ENCODE measurements around the gene KLHL33. TPM values are rescaled to one million over a fixed set of nuclear protein-coding genes. Genes with fewer than 3 reads are reported as not detected.

Gene KLHL33
- total RNA-seq, 2 experiments from 2014 or later, result 3.4 to 3.6 TPM

DNA sequence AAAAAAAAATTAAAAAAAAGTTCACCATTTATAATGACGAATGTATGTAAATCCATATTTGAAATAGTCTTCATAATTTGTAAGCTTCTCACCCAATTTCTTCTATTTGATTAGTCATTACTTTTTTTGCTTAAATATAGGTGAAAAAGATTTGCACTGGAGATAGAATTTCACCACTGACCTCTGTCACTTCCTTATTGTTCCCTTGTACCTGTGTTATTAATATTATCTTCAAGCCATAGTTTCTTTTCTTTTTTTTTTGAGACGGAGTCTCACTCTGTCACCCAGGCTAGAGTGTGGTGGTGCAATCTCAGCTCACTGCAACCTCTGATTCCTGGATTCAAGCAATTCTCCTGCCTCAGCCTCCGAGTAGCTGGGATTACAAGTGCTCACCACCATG is 38.5 kb downstream of the KLHL33 start:
- Mint-ChIP-seq H3K9me3 (no peaks in the 10 kb centered on the region), H3K36me3 (peaks cover 25% of the 10 kb centered on the region), H3K4me1 (peaks cover 12% of the 10 kb centered on the region), H3K27ac (no peak overlapping the region), H3K4me3 (no peak overlapping the region), H3K27me3 (no peaks in the 10 kb centered on the region)
- no peak for DNase-seq
- POLR2A ChIA-PET, result no interaction called here
- no peak for ATAC-seq (ENCODE audit: low read depth)

DNA sequence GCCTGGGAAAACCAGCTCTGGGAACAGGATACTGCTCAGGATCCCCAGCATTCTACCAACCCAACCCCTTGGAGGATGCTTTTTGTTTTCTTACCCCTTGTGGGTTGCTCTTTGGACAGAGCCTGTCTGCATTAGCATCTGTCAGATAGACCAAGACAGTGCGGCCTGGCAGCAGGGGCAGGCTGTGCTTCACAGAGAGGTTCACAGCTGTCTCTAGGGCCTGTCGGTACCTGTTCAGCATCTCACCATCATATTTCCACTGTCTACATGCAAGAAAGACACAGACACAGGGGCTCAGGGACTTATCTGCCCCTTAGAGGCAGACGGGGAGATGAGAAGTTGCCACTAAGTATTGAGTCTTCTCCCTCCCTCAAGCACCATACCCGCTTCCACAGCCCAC is 44.5 kb downstream of the KLHL33 start:
- H3K36me3 Mint-ChIP-seq, result peaks cover 21% of the 10 kb centered on the region
- no peak for DNase-seq
- H3K4me1 Mint-ChIP-seq, result peaks cover 4% of the 10 kb centered on the region
- no peaks in the 10 kb centered on the region for H3K9me3 Mint-ChIP-seq
- H3K27me3 Mint-ChIP-seq, result no peaks in the 10 kb centered on the region
- H3K4me3 Mint-ChIP-seq, result no peak overlapping the region
- ATAC-seq (ENCODE audit: low read depth), result no peak
- POLR2A ChIA-PET, result no interaction called here
- H3K27ac Mint-ChIP-seq, result no peak overlapping the region

DNA sequence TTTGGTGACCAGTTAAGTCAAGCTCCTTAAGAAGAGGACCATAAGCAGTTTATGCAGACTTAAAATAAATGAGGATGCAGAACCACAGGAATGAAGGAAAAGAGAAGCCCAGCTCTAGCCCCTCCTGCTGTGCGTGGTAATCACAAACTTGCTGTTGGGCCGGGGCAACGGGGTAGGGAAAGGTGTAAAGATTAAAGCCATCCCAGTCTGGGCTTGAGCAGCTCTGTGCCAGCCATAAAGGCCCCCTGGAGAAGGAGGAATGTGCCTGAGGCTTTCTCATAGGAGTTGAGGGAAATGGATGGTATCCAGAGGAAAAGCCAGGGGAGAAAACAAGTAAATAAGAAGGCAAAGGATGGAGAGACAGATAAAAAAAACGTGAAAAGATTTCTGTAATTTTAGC is 47.8 kb downstream of the KLHL33 start:
- Mint-ChIP-seq H3K4me3 (no peak overlapping the region), H3K9me3 (no peaks in the 10 kb centered on the region), H3K4me1 (peaks cover 4% of the 10 kb centered on the region), H3K36me3 (peaks cover 23% of the 10 kb centered on the region), H3K27ac (no peak overlapping the region), H3K27me3 (no peaks in the 10 kb centered on the region)
- POLR2A ChIA-PET, result no interaction called here
- no peak for DNase-seq
- no peak for ATAC-seq (ENCODE audit: low read depth)

DNA sequence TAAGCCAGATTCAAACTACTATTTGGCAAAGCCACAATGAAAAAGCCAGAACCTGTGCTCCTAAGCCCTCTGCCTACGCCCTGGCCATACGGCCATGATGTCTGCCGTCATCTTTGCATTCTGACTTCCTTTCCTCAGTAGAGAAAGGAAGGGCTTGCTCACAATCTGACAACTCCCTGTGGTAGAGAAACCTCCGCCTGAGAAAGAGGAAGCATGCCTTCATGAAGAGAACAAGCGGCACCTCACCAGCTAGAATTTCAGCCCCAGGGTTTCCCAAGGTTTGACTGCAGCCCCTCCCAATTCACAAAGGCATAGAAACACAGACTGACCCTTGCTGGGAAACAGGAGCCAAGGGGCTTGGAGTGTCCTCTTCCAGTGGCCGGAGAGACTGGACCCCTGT is 48.4 kb downstream of the KLHL33 start:
- Mint-ChIP-seq H3K9me3 (no peaks in the 10 kb centered on the region), H3K27ac (no peak overlapping the region), H3K27me3 (no peaks in the 10 kb centered on the region), H3K36me3 (peaks cover 23% of the 10 kb centered on the region), H3K4me3 (no peak overlapping the region), H3K4me1 (peaks cover 4% of the 10 kb centered on the region)
- ATAC-seq (ENCODE audit: low read depth) (no peak), DNase-seq (no peak)
- POLR2A ChIA-PET, result no interaction called here

DNA sequence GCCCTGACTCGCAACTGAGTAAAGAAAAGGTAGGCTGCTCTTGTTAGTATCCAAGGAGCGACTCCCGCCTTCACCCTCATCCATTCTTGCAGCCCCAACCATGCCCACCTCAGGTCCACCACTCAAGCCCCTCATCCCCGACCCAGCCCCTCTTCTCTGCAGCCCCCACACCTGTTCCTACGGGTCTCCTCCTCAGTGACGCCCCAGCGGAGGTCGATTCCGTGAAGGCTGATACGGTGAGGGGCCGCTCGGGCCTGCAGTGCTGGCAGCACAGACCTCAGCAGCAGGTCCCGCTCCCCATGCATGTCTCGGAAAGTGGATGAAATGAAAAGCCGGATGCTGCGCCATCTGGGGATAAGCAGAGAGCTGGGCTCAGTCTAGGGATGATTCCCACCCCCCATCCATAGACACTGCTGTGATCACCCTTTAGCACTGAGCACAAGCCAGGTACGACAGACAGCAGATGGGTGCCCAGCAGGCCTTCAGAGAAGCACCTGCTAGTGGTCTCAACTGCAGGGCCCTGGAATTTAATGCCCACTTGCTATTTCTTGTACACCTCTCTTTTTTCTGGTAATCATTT is 49.6 kb downstream of the KLHL33 start:
- Mint-ChIP-seq H3K36me3 (peaks cover 27% of the 10 kb centered on the region), H3K4me1 (peaks cover 6% of the 10 kb centered on the region), H3K9me3 (no peaks in the 10 kb centered on the region), H3K27ac (no peak overlapping the region), H3K27me3 (no peaks in the 10 kb centered on the region), H3K4me3 (no peak overlapping the region)
- POLR2A ChIA-PET, result no interaction called here
- DNase-seq (no peak), ATAC-seq (ENCODE audit: low read depth) (no peak)

DNA sequence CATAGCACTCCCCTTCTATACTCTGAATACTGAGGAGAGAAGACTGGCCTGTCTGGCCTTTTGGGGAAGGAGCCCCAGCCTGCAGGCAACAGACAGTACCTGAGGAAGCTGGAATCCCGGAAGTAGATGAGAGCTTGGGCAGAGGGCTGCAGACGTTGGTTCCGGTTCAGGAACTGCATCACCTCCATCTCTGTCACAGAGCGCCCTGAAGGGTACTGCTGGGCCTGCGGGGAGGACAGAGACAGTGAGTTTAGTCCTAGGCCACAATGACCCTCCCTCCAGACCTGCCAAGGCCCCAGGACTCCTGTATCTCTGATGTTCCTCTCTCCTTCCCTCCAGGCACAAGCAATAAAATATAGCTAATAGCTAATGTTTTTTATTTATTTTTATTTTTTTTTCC is 51.1 kb downstream of the KLHL33 start:
- Mint-ChIP-seq H3K4me1 (peaks cover 6% of the 10 kb centered on the region), H3K9me3 (no peaks in the 10 kb centered on the region), H3K27me3 (no peaks in the 10 kb centered on the region), H3K36me3 (peaks cover 28% of the 10 kb centered on the region), H3K27ac (no peak overlapping the region), H3K4me3 (no peak overlapping the region)
- POLR2A ChIA-PET, result interaction anchor here (0.7 kb wide), 1 partner anchor 8 kb away, joined by 3 read pairs; no protein-coding TSS in a partner anchor
- no peak for ATAC-seq (ENCODE audit: low read depth)
- no peak for DNase-seq

DNA sequence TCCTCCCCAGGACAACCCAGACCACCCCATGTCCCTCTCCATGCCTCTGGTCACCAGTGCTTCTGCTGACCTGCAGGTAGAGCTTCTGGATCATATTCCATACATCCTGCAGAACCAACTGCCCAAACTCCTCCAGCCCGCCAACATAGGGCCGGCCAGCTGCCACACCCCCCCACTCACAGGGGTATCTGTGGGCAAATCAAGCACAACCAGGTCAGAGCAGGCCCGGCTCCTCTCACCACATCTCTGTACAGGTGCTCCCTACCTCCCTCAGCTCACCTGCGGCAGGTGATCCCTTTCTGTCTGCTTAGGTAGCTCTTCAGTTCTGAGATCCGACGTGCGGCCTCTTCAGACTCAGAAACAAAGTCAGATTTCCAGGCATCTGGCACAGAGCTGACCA is 51.6 kb downstream of the KLHL33 start:
- H3K36me3 Mint-ChIP-seq, result peaks cover 29% of the 10 kb centered on the region
- POLR2A ChIA-PET, result no interaction called here
- DNase-seq (no peak), ATAC-seq (ENCODE audit: low read depth) (no peak)
- H3K27ac Mint-ChIP-seq, result no peak overlapping the region
- H3K9me3 Mint-ChIP-seq, result no peaks in the 10 kb centered on the region
- no peak overlapping the region for H3K4me3 Mint-ChIP-seq
- H3K27me3 Mint-ChIP-seq, result no peaks in the 10 kb centered on the region
- peaks cover 2% of the 10 kb centered on the region for H3K4me1 Mint-ChIP-seq

DNA sequence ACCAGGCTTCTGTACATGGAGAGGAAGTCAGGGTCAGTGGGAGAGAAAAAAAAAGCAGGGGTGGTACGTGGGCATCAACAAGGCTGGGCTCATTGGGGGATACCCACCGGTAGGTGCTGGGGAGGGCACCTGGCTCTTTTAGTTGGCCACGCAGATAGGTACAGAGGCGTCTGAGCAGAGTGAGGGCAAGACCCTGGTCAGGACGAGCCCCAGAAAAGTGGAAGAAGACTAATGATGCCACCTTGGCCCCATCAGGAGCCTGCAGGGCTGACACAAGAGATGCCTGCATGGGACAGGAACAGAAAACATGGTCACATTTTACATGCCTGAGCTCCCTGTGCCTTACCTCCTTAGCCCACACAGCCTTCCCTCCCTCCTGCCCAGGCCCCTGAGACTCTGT is 52.3 kb downstream of the KLHL33 start:
- Mint-ChIP-seq H3K27ac (no peak overlapping the region), H3K4me1 (peaks cover 2% of the 10 kb centered on the region), H3K4me3 (no peak overlapping the region), H3K27me3 (no peaks in the 10 kb centered on the region), H3K36me3 (peaks cover 26% of the 10 kb centered on the region), H3K9me3 (no peaks in the 10 kb centered on the region)
- POLR2A ChIA-PET, result no interaction called here
- no peak for ATAC-seq (ENCODE audit: low read depth)
- no peak for DNase-seq

DNA sequence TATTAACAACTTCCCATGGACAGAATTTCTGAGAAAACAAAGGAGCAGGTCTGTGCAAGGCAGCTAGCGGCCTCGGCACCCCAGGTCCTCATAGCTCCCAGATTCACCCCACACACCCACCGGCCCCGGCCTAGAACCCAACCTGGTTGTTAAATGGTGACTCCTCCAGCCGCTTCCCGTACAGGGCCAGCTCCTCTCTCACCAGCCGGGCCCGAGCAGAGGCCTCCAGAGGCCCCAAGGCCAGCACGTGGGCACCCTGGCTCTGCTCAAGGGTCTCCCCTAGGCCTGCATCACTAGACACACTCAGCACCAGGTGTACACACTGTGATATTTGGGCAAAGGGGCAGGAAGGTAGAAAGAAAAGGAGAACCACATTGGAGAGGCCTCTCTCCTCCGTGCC is 52.9 kb downstream of the KLHL33 start:
- no peak overlapping the region for H3K4me3 Mint-ChIP-seq
- no peaks in the 10 kb centered on the region for H3K27me3 Mint-ChIP-seq
- H3K27ac Mint-ChIP-seq, result no peak overlapping the region
- ATAC-seq (ENCODE audit: low read depth), result no peak
- H3K36me3 Mint-ChIP-seq, result peaks cover 23% of the 10 kb centered on the region
- DNase-seq, result no peak
- peaks cover 2% of the 10 kb centered on the region for H3K4me1 Mint-ChIP-seq
- POLR2A ChIA-PET, result no interaction called here
- H3K9me3 Mint-ChIP-seq, result no peaks in the 10 kb centered on the region

DNA sequence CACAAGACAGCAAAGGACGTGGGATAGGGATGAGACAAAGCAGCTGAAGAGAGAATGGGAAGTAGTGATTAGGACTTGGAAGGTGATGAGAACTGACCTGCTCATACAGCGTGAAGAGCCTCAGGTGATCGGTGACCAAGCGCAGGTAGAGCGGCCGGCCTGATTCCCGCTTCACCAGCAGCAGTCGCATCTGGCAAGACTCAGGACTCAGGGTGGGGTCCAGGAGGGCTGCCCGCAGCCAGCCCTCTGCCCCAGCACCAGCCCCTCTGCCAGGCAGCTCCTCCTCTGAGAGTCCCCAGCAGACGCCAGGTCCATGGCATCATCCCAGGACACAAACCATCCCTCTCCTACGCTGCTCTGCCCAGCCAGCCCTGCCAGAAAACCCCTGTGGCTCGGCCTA is 53.4 kb downstream of the KLHL33 start:
- peaks cover 2% of the 10 kb centered on the region for H3K4me1 Mint-ChIP-seq
- no peaks in the 10 kb centered on the region for H3K27me3 Mint-ChIP-seq
- POLR2A ChIA-PET, result no interaction called here
- ATAC-seq (ENCODE audit: low read depth) (no peak), DNase-seq (no peak)
- H3K27ac Mint-ChIP-seq, result no peak overlapping the region
- H3K4me3 Mint-ChIP-seq, result no peak overlapping the region
- H3K36me3 Mint-ChIP-seq, result peaks cover 22% of the 10 kb centered on the region
- no peaks in the 10 kb centered on the region for H3K9me3 Mint-ChIP-seq

DNA sequence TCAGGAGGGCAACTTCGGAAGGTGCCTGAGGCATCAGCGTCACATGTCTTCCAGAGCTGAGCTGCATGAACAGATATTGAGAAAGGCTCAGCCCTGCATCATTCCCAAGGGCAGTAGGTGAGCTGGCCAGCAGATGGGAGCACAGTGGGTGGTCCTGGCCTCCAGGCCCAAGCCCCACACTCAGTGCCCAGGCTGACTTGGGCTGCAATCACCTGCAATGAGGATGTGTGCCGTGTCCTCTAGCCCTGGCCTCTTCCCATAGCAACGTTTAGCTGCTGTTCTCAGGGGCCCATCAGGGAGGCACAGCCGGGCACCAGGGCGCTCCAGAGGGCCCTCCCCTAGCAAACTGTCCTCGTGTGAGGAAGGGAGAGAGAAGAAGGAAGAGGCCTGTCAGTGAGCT is 54.6 kb downstream of the KLHL33 start:
- Mint-ChIP-seq H3K27ac (no peak overlapping the region), H3K4me3 (no peak overlapping the region), H3K4me1 (peaks cover 2% of the 10 kb centered on the region), H3K27me3 (no peaks in the 10 kb centered on the region), H3K9me3 (no peaks in the 10 kb centered on the region), H3K36me3 (peaks cover 25% of the 10 kb centered on the region)
- DNase-seq (no peak), ATAC-seq (ENCODE audit: low read depth) (no peak)
- POLR2A ChIA-PET, result no interaction called here

DNA sequence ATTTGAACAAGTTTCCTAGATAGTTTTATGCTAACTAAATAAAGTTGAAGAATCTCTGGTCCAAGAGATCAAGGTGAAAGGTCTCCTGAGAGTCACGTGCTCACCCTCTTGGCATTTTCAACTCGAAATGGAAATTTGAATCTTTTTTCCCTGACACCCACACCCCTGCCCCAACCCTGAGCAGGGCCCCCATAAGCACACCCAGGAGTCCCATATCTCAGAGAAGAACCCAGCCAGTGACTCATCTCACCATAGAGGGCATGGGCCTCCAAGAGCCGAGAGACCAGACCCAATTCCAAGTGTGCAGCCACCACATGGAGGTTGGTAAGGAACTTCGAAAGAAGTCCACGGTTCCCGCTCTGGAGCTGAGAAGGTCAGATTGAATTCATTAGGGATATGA is 55.3 kb downstream of the KLHL33 start:
- Mint-ChIP-seq H3K27me3 (no peaks in the 10 kb centered on the region), H3K36me3 (peaks cover 24% of the 10 kb centered on the region), H3K27ac (no peak overlapping the region), H3K4me1 (peaks cover 2% of the 10 kb centered on the region), H3K9me3 (no peaks in the 10 kb centered on the region), H3K4me3 (no peak overlapping the region)
- ATAC-seq (ENCODE audit: low read depth), result no peak
- POLR2A ChIA-PET, result no interaction called here
- no peak for DNase-seq

DNA sequence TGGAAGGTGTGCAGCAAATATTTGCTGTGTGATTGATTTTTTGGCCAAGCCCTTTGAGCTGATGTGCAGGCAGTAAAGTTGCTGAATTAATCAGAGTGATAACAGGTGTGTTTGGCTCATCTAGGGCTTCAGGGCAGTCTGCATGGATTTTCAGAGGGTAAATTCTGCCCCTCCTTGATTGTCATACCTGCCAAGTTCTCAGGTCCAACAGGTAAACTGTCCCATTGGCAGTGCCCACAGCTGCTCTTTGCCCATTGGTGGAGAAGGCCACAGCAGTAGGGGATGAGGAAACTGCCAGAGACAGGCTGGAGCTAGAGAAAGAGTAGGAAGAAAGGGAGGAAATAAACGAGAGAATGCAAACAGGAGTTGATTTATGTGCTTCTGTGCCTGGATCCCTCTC is 56.2 kb downstream of the KLHL33 start:
- Mint-ChIP-seq H3K27ac (no peak overlapping the region), H3K4me3 (no peak overlapping the region), H3K36me3 (peaks cover 28% of the 10 kb centered on the region), H3K9me3 (no peaks in the 10 kb centered on the region), H3K4me1 (peaks cover 2% of the 10 kb centered on the region), H3K27me3 (no peaks in the 10 kb centered on the region)
- POLR2A ChIA-PET, result no interaction called here
- DNase-seq, result no peak
- ATAC-seq (ENCODE audit: low read depth), result no peak

DNA sequence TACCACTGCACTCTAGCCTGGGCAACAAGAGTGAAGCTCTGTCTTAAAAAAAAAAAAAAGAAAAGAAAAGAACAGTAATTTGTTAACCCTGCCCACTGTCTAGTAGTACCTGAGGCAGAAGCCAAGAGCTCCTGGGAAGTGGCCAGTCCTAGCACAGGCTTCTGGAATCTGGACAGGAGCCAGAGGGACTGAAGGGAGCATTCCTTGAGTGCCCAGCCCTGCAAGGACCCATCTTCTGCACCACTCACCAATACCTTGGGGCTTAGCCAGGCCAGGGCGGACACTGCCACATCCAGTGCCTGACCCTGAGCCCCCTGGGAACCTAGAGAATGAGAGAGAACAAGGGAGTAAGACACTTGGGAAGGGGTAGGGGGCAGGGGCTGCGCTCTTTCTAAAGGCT is 58.8 kb downstream of the KLHL33 start:
- Mint-ChIP-seq H3K4me3 (no peak overlapping the region), H3K4me1 (peaks cover 1% of the 10 kb centered on the region), H3K36me3 (peaks cover 27% of the 10 kb centered on the region), H3K9me3 (no peaks in the 10 kb centered on the region), H3K27ac (no peak overlapping the region), H3K27me3 (no peaks in the 10 kb centered on the region)
- POLR2A ChIA-PET, result interaction anchor here (0.7 kb wide), 1 partner anchor 8 kb away, joined by 3 read pairs; no protein-coding TSS in a partner anchor
- no peak for ATAC-seq (ENCODE audit: low read depth)
- DNase-seq, result no peak

DNA sequence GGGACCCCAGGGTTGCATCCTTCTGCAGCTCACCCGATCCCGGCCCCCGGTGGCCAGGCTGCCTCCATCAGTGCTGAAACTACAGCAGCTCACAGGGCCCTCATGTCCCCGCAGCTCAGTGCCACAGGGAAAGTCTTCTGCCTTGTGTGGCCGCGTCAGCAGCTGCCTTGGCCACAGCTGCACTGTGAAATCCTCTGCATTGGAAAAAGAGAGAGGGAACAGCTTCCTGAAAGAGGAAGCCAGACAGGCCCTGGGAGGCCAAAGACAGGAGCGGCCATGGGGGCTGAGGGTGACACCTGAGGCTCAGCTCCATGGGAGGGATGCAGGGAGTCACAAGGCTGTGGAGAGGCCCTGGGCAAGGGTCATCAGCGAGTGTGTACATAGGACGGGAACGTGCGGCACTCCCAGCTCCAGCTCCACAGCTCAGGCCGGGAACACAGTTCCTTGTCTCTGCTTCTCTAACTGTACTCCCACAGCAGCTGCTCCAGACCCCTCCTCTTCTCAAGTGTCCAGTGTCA is 59.8 kb downstream of the KLHL33 start:
- Mint-ChIP-seq H3K9me3 (no peaks in the 10 kb centered on the region), H3K4me1 (peaks cover 1% of the 10 kb centered on the region), H3K27ac (no peak overlapping the region), H3K27me3 (no peaks in the 10 kb centered on the region), H3K36me3 (peaks cover 32% of the 10 kb centered on the region), H3K4me3 (no peak overlapping the region)
- no peak for DNase-seq
- POLR2A ChIA-PET, result interaction anchor here (0.5 kb wide), 1 partner anchor 846 kb away, joined by 4 read pairs; no protein-coding TSS in a partner anchor
- no peak for ATAC-seq (ENCODE audit: low read depth)

Data from activated naive CD8-positive, alpha-beta T cell treated with anti-CD3 and anti-CD28 coated beads, Interleukin-2, amount 10 ng/mL, durations not matched to agents 7 days and 5 days (primary cell).